Bone marrow (tissue), 2 donors: Measurements from ENCODE around the gene RDH8.

Experiments used
- DNase-seq, 2 donors: peaks; one replicate each; lab custom pipeline; 2025; lab: John Stamatoyannopoulos, UW

RDH8 gene

GRCh38 chr19:10037367-10037766 lies 24.1 kb downstream of the RDH8 start:
- no peak for DNase-seq

- DNase-seq = no peak
Observed at GRCh38 chr19:10037809-10038208, 24.5 kb downstream of the RDH8 start.

GRCh38 chr19:10043286-10043927 lies 30.1 kb downstream of the RDH8 start:
- DNase-seq = no peak

- no peak for DNase-seq
Observed at GRCh38 chr19:10044390-10044789, 31.1 kb downstream of the RDH8 start.

GRCh38 chr19:10045371-10045770 lies 32.1 kb downstream of the RDH8 start:
- no peak for DNase-seq

GRCh38 chr19:10049626-10050025 lies 36.3 kb downstream of the RDH8 start:
- no peak for DNase-seq

GRCh38 chr19:10052602-10053360 lies 39.5 kb downstream of the RDH8 start:
- no peak for DNase-seq

GRCh38 chr19:10061717-10062310 lies 48.5 kb downstream of the RDH8 start:
- DNase-seq = no peak

GRCh38 chr19:10068205-10068604 lies 54.9 kb downstream of the RDH8 start:
- no peak for DNase-seq

- DNase-seq = no peak
Observed at GRCh38 chr19:10069046-10069445, 55.8 kb downstream of the RDH8 start.

GRCh38 chr19:10070730-10071446 lies 57.6 kb downstream of the RDH8 start:
- no peak for DNase-seq
